GM03348 (cell line): ENCODE measurements around the gene CELSR1.
"Not testable (repeated sequence)": the region's sequence is repeated elsewhere in the genome, so short reads cannot be mapped to it uniquely, and the experiment has no call there.

Experiments used
- DNase-seq: peaks from one replicate; pipeline ENCODE4 v3.0.0; 2012; ENCODE audit warnings: low spot score

The CELSR1 gene

GRCh38 chr22:46511151-46512038 lies 26.0 kb downstream of the CELSR1 start:
- peak; percentile 82 for DNase-seq

DNA sequence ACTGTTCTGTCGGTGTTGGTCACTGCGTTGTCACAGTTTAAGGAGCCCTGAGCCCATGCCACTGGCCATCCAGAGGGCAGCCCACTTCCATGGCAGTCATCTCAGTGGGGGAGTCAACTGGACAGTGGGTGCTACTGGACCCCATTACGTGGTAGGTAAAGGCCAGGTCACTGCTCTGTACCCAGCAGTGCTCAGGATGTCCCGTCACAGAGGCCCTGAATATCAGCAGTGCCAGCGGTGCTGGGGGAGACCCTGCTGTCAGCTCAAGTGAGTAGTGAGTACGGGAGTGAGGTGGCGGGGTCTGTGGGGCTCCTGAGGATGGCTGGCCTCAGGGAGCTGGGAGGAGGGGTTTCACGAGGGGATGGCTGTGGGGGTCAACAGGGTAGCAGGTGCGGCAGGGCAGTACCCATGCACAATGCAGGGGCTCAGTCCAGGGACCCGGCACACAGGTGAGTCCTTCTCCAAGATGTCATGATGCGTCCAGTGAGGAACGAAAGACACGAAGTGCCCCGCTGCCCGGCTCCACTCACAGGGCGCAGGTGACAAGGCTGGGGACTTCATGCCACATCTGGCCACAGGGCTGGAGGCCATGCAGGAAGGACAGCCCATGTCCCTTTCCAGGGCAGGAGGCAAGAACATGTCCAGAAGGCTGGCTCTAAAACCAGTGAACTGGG lies 27.9 kb downstream of the CELSR1 start:
- no peak for DNase-seq

- no peak for DNase-seq
These were observed 28.9 kb downstream of the CELSR1 start for GRCh38 chr22:46508491-46508999.

GRCh38 chr22:46507451-46508425 lies 29.7 kb downstream of the CELSR1 start:
- DNase-seq, result no peak

GRCh38 chr22:46504584-46504983 lies 32.8 kb downstream of the CELSR1 start:
- DNase-seq, result no peak

DNA sequence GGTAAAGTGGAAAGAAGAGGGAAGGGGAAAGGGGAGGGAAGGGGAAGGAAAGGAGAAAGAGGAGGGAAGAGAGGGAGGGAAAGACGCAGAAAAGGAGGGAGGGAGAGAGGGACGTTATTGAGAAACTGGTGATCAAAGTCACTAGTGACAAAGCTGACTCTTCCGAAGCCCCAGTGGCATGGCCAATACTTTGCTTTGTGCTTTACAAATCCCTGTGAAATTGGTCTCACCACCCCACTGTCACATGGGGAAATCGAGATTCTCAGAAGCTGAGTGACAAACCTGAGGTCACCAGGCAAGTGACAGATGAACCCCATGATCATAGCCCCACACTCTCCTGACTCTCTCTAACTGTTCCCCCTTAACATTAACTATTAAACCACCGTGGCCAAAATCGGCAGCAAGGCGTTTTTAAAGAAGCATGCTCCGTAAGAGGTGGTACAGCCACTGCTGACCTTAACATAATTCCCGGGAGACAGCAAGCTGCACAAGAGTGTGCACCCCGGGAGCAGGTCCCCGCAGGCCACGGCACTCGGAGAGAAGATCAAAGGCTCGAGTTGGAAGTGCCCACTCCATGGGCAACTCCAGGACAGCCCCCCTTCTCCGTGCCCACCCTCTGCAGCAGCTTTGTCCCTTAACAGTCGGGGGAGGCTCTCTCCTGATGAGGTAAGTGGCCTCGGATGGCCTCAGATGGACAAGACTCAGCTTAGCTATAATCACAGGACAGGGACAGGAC lies 34.8 kb downstream of the CELSR1 start:
- DNase-seq, result no peak

DNA sequence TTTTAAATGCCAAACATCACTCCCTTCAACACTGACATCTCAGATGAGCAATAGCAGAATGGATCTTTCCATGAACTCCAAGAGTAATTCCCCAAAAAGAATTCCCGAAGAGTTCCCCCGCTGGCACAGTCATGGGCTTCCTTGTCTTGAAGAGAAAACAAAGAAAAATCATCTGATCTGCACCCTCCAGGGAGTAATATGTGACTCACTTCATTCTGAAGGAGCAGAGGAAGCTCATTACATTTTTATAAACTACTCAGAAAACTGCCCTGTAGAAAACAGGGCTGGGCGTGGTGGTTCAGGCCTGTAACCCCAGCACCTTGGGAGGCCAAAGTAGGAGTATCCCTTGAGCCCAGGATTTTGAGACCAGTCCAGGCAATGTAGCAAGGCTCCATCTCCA lies 35.7 kb downstream of the CELSR1 start:
- DNase-seq, result peak; percentile 83

- not testable (repeated sequence) for DNase-seq
These were observed 36.2 kb downstream of the CELSR1 start for GRCh38 chr22:46501265-46501664.

GRCh38 chr22:46500201-46500600 lies 37.2 kb downstream of the CELSR1 start:
- no peak for DNase-seq

DNA sequence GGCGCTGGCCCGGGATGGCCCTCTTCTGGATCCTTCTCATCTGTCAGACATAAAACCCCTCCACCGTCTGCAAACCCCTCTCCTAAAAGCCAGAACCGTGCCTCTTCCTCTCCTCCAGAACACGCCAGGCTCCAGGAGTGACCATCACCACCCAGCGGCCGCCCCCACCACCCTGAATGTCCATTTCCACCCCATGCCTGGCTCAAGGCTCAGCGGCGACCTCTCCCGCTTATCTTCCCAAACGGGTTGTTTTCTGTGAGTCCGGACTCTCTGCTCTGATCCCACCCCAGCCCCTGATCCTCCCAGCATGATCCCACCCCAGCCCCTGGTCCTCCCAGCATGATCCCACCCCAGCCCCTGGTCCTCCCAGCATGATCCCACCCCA lies 37.6 kb downstream of the CELSR1 start:
- DNase-seq, result no peak

- peak; percentile 67 for DNase-seq
These were observed 45.5 kb downstream of the CELSR1 start for GRCh38 chr22:46491946-46492345.

- no peak for DNase-seq
These were observed 46.9 kb downstream of the CELSR1 start for GRCh38 chr22:46490538-46490937.

- DNase-seq, result no peak
These were observed 50.3 kb downstream of the CELSR1 start for GRCh38 chr22:46486996-46487717.

DNA sequence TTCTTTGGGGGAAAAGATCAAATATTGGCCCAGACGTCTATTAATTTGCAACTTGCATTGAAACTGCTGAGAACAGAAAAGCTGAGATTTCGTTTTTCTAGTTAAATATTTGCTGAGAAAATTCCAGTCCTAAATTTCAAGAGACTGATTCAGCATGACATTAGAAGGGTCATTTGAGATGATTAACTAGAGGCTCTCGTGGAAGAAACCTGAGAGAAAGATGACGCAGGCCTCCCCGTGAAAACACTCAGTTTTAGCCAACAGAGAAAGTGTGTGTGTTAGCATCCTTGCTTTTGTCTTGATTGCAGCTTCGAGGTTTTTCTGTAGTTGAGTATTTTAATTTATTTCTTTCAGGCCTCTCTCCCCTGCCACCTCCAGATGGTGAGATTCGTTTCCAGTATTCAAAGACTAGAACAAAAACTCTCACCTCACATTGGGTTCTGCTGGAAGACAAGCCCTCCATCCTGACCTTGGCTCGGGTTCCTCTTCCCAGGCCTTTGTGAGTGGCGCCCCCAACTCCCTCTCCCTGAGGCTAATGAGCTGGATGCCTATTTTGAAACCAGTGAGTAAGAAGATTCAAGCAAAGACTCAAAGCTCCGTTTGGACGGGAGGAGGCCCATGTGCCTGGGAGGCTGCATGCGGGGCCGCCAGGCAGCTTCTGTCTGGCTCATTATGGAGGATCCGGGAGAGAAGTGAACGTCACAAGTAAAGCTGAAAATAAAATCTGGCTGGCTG lies 52.4 kb downstream of the CELSR1 start:
- DNase-seq, result no peak

- no peak for DNase-seq
These were observed 53.1 kb downstream of the CELSR1 start for GRCh38 chr22:46484156-46484860.

DNA sequence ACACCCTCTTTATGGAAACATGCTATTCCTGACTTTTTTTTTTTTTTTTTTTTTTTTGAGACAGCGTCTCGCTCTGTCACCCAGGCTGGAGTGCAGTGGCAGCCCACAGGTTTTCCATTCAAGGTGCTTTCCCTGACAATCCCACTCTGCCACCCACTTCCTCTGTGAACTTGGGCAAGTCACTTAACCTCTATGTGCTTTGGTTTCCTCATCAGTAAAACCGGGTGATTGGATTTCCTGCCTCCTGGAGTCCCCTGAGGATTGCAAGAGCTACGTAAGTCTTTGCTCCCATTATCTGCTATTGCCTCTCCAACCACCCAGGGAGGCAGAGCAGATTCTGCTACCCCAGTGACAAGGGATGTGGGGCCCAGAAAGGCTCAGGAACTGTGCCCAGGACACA lies 54.1 kb downstream of the CELSR1 start:
- DNase-seq, result no peak

DNA sequence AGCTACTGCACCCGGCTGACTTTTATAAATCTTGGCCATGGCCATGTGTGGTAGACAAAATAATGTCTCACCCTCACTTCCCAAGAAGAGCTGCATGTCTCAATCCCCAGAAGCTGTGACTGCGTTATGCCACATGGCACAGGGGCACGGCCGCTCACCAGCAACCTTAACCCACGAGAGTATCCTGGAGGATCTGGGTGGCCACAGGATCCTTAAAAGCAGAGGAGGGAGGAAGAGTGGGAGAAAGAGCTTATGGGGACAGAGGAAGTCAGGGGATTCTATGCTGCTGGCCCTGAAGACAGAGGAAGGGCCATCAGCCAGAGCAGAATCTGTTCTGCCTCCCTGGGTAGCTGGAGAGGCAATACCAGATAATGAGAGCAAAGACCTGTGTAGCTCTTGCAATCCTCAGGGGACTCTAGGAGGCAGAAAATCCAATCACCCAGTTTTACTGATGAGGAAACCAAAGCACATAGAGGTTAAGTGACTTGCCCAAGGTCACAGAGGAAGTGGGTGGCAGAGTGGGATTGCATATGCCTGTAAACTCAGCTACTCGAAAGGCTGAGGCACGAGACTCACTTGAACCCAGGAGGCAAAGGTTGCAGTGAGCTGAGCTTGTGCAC lies 55.3 kb downstream of the CELSR1 start:
- no peak for DNase-seq

- DNase-seq, result no peak
These were observed 56.0 kb downstream of the CELSR1 start for GRCh38 chr22:46481386-46481785.

DNA sequence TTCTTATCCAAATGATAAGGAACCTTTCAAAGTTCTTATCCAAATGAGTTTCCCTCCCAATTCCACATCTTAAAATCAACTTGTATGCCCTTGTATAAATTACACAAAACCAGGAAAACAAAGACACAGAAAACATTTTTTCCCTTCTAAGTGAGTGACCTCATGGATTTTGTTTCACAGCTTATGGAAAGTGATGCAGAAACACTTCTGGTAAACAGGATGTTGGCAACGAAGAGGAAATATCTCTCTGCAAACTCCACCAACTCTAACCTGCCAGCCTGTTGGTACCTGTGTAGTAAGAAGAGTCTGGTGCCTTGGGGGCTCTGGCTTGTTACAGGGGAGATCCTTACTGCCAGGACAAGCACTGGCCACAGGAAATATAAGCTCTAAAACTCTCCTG lies 57.0 kb downstream of the CELSR1 start:
- no peak for DNase-seq
